A673 (cell line): ENCODE data around the gene CNPY2. TPM values are rescaled to one million over a fixed set of nuclear protein-coding genes. Genes with fewer than 3 reads are reported as not detected.
"Not testable (repeated sequence)": the region's sequence is repeated elsewhere in the genome, so short reads cannot be mapped to it uniquely, and the experiment has no call there.

ENCODE experiments used
- BruUV-seq: library from RNA; stranded (reverse); fragments of 400-500 nt; replicated peaks from 2 replicates; lab custom pipeline; 2021; lab: Mats Ljungman, UMichigan
- CTCF ChIA-PET: fragments of 300-600 bp; sonication (Branson Sonifier 250); formaldehyde crosslinking; loops from one replicate; lab custom pipeline; 2022; ENCODE audit warnings: antibody characterized with exemption; lab: Charles Lee
- POLR2A ChIA-PET: fragments of 300-600 bp; sonication (Branson Sonifier 250); formaldehyde crosslinking; loops from one replicate; lab custom pipeline; 2022; ENCODE audit warnings: antibody characterized with exemption; ENCODE audit not compliant: low non-redundant PET; lab: Charles Lee
- DNase-seq: peaks from one replicate; pipeline ENCODE4 v3.0.0-alpha.2; 2015; ENCODE audit warnings: low spot score
- H3K27ac ChIP-seq: fragments of 200-600 bp; sonication (generic); 2 replicates; pipeline ENCODE4 v1.5.1; 2016; ENCODE audit warnings: mixed run types, low read depth, mild to moderate bottlenecking, mixed read lengths, antibody characterized with exemption, low read length; ENCODE audit not compliant: poor library complexity, severe bottlenecking
- H3K27me3 ChIP-seq: fragments of 200-600 bp; sonication (generic); replicated peaks from 2 replicates; pipeline ENCODE4 v1.6.1; 2017; ENCODE audit warnings: mixed run types, low read depth, mild to moderate bottlenecking, mixed read lengths, antibody characterized with exemption, low read length; ENCODE audit not compliant: insufficient read depth, poor library complexity
- H3K36me3 ChIP-seq: fragments of 200-600 bp; sonication (generic); 2 replicates; pipeline ENCODE4 v1.6.1; 2016; ENCODE audit warnings: mixed run types, mild to moderate bottlenecking, mixed read lengths, antibody characterized with exemption, low read length; ENCODE audit not compliant: insufficient read depth, poor library complexity, severe bottlenecking
- H3K4me1 ChIP-seq: fragments of 200-600 bp; sonication (generic); 2 replicates; pipeline ENCODE4 v1.6.1; 2017; ENCODE audit warnings: mixed run types, mild to moderate bottlenecking, mixed read lengths, antibody characterized with exemption, low read length; ENCODE audit not compliant: insufficient read depth, poor library complexity, severe bottlenecking
- H3K4me3 ChIP-seq: fragments of 200-600 bp; sonication (generic); 2 replicates; pipeline ENCODE4 v1.5.1; 2016; ENCODE audit warnings: low read depth, mixed run types, mild to moderate bottlenecking, mixed read lengths, low read length; ENCODE audit not compliant: poor library complexity, severe bottlenecking
- H3K9me3 ChIP-seq: fragments of 200-600 bp; sonication (generic); 2 replicates; pipeline ENCODE4 v1.6.1; 2016; ENCODE audit warnings: mixed run types, low read depth, mild to moderate bottlenecking, mixed read lengths, antibody characterized with exemption, low read length; ENCODE audit not compliant: poor library complexity, severe bottlenecking
- EZH2 ChIP-seq: fragments of 200-600 bp; sonication (generic); IDR thresholded peaks from 2 replicates; pipeline ENCODE4 v1.6.1; 2017; ENCODE audit warnings: borderline replicate concordance, low read depth, mild to moderate bottlenecking, mixed read lengths, antibody characterized with exemption, low read length; ENCODE audit not compliant: poor library complexity, severe bottlenecking
- intact Hi-C: fragments of 100-400 bp; cut with micrococcal nuclease; formaldehyde crosslinking; loops from one replicate; pipeline ENCODE4 v1.10.0; 2022; ENCODE audit not compliant: unreplicated experiment
- total RNA-seq: library from RNA; stranded (reverse); gene quantifications from 2 replicates; pipeline ENCODE4 v1.2.3, GENCODE V29; 2021
- TF ChIP-seq, protein P1 (sequence below): fragments of 300-800, 200-600 bp; sonication (generic); conservative IDR thresholded peaks from 2 replicates; pipeline ENCODE4 v1.5.1; 2017; ENCODE audit warnings: low read depth, mild to moderate bottlenecking, antibody characterized with exemption, low read length, moderate library complexity, mixed read lengths

The CNPY2 gene
- total RNA-seq, 1 experiment from 2014 or later: 166 TPM

- POLR2A ChIA-PET: no interaction called here
- no peak overlapping the region for H3K27ac ChIP-seq
- peaks cover 49% of the 10 kb centered on the region for H3K36me3 ChIP-seq
- H3K9me3 ChIP-seq: no peaks in the 10 kb centered on the region
- H3K27me3 ChIP-seq: no peaks in the 10 kb centered on the region
- no TSS peak for BruUV-seq
- TF ChIP-seq, protein P1, sequence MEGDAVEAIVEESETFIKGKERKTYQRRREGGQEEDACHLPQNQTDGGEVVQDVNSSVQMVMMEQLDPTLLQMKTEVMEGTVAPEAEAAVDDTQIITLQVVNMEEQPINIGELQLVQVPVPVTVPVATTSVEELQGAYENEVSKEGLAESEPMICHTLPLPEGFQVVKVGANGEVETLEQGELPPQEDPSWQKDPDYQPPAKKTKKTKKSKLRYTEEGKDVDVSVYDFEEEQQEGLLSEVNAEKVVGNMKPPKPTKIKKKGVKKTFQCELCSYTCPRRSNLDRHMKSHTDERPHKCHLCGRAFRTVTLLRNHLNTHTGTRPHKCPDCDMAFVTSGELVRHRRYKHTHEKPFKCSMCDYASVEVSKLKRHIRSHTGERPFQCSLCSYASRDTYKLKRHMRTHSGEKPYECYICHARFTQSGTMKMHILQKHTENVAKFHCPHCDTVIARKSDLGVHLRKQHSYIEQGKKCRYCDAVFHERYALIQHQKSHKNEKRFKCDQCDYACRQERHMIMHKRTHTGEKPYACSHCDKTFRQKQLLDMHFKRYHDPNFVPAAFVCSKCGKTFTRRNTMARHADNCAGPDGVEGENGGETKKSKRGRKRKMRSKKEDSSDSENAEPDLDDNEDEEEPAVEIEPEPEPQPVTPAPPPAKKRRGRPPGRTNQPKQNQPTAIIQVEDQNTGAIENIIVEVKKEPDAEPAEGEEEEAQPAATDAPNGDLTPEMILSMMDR: no peak
- no peak for TF ChIP-seq EZH2
- no peak for DNase-seq
- CTCF ChIA-PET: interaction anchor here (0.6 kb wide), 1 partner anchor 68 kb away, joined by 3 read pairs; the partner anchor contains the start of gene ANKRD52
- no peak overlapping the region for H3K4me3 ChIP-seq
- intact Hi-C loops: no loop called here
- no peaks in the 10 kb centered on the region for H3K4me1 ChIP-seq
These were observed 10.3 kb upstream of the CNPY2 start for GRCh38 chr12:56326126-56326525.

DNA sequence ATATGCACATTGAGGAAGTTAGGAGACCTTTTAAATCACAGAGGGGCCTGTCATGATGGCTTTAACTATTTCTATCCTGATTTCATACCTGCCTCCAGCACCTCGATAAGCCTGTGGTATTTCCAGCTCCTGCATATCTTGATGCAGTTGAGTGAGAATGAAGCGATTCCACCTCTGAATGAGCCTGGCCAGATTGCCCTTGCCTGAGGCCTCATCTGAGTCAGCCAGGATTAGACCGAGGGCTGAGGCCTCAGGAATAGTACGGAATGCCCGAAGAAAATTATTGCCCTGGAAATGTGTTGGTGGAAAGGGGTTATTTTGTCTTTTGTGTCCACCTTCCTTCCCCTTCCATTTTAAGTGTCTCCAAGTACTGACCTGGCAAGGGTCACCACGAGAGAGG lies 8.4 kb upstream of the CNPY2 start:
- CTCF ChIA-PET: no interaction called here
- DNase-seq: no peak
- POLR2A ChIA-PET: no interaction called here
- peaks cover 57% of the 10 kb centered on the region for H3K36me3 ChIP-seq
- TF ChIP-seq, protein P1: no peak
- no peak for TF ChIP-seq EZH2
- H3K4me3 ChIP-seq: no peak overlapping the region
- H3K9me3 ChIP-seq: no peaks in the 10 kb centered on the region
- intact Hi-C loops: no loop called here
- no TSS peak for BruUV-seq
- no peak overlapping the region for H3K27ac ChIP-seq
- no peaks in the 10 kb centered on the region for H3K4me1 ChIP-seq
- H3K27me3 ChIP-seq: no peaks in the 10 kb centered on the region

DNA sequence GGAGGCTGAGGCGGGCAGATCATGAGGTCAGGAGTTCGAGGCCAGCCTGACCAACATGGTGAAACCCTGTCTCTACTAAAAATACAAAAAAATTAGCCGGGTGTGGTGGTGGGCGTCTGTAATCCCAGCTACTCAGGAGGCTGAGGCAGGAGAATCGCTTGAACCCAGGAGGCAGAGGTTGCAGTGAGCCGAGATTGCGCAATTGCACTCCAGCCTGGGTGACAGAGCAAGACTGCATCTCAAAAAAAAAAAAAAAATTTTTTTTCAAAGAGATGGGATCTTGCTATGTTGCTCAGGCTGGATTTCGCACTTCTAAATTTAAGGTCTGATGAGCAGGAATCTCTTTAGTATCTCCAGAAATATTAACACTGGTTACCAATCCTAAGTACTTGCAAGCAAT lies 5.8 kb upstream of the CNPY2 start:
- CTCF ChIA-PET, H3K27ac ChIP-seq, H3K9me3 ChIP-seq, intact Hi-C loops, H3K27me3 ChIP-seq, H3K4me1 ChIP-seq, BruUV-seq, DNase-seq, H3K4me3 ChIP-seq: not testable (repeated sequence)
- POLR2A ChIA-PET: interaction anchor here (0.7 kb wide), 1 partner anchor 9 kb away, joined by 22 read pairs; no protein-coding TSS in a partner anchor
- peaks cover 51% of the 10 kb centered on the region for H3K36me3 ChIP-seq

GRCh38 chr12:56321027-56321426 lies 5.2 kb upstream of the CNPY2 start:
- BruUV-seq: no TSS peak
- TF ChIP-seq, protein P1: no peak
- no peak for TF ChIP-seq EZH2
- Histone ChIP-seq H3K36me3 (peaks cover 45% of the 10 kb centered on the region), H3K9me3 (no peaks in the 10 kb centered on the region), H3K27ac (no peak overlapping the region), H3K4me3 (no peak overlapping the region), H3K27me3 (no peaks in the 10 kb centered on the region), H3K4me1 (no peaks in the 10 kb centered on the region)
- POLR2A ChIA-PET: interaction anchor here (0.6 to 0.7 kb wide), 2 partner anchors 10 to 13 kb away, joined by 4 to 22 read pairs; no protein-coding TSS in a partner anchor
- intact Hi-C loops: no loop called here
- no peak for DNase-seq
- CTCF ChIA-PET: no interaction called here
